HepG2 (cell line): ENCODE measurements around the gene SNF8. TPM values are rescaled to one million over a fixed set of nuclear protein-coding genes. Genes with fewer than 3 reads are reported as not detected.

ENCODE experiments used
- ARNT ChIP-seq: fragments of 450-650 bp; IDR thresholded peaks from 2 replicates; pipeline ENCODE4 v1.6.1; 2017
- ATF1 ChIP-seq: IDR thresholded peaks from 2 replicates; pipeline ENCODE4 v1.6.1; 2016; ENCODE audit warnings: mild to moderate bottlenecking, control low read depth
- BRCA1 ChIP-seq: sonication (generic); formaldehyde crosslinking; IDR thresholded peaks from 2 replicates; pipeline ENCODE4 v1.4.0; 2020; ENCODE audit warnings: missing genetic modification reagents
- CTCF ChIP-seq: sonication (generic); formaldehyde crosslinking; IDR thresholded peaks from 2 replicates; pipeline ENCODE4 v1.5.0; 2020; ENCODE audit warnings: mild to moderate bottlenecking, missing genetic modification reagents, moderate library complexity
- EED ChIP-seq: sonication (generic); formaldehyde crosslinking; IDR thresholded peaks from 2 replicates; pipeline ENCODE4 v1.5.0; 2020; ENCODE audit warnings: mild to moderate bottlenecking, missing genetic modification reagents
- GFI1 ChIP-seq: sonication (generic); formaldehyde crosslinking; IDR thresholded peaks from 2 replicates; pipeline ENCODE4 v1.5.0; 2020; ENCODE audit warnings: missing genetic modification reagents, mild to moderate bottlenecking, borderline replicate concordance
- KDM3A ChIP-seq: IDR thresholded peaks from 2 replicates; pipeline ENCODE4 v1.6.1; 2018; ENCODE audit warnings: low read depth, missing compliant biosample characterization
- MXD4 ChIP-seq: IDR thresholded peaks from 2 replicates; pipeline ENCODE4 v1.6.1; 2016; ENCODE audit warnings: mild to moderate bottlenecking, missing biosample characterization, missing genetic modification reagents
- MYPOP ChIP-seq: sonication (generic); formaldehyde crosslinking; IDR thresholded peaks from 2 replicates; pipeline ENCODE4 v1.8.1; 2023; ENCODE audit warnings: mild to moderate bottlenecking, moderate library complexity, missing genetic modification reagents
- NFRKB ChIP-seq: fragments of 450-650 bp; IDR thresholded peaks from 2 replicates; pipeline ENCODE4 v1.6.1; 2017
- RBM22 ChIP-seq: fragments of 200-400 bp; formaldehyde crosslinking; optimal IDR thresholded peaks from 2 replicates; pipeline ENCODE3; 2017; ENCODE audit warnings: mild to moderate bottlenecking, low read length, moderate library complexity
- WIZ ChIP-seq: sonication (generic); formaldehyde crosslinking; IDR thresholded peaks from 2 replicates; pipeline ENCODE4 v1.5.1; 2020; ENCODE audit warnings: mild to moderate bottlenecking, missing genetic modification reagents
- ZFY ChIP-seq: sonication (generic); formaldehyde crosslinking; IDR thresholded peaks from 2 replicates; pipeline ENCODE4 v1.4.0; 2020; ENCODE audit warnings: missing genetic modification reagents
- ZNF17 ChIP-seq: sonication (generic); formaldehyde crosslinking; IDR thresholded peaks from 2 replicates; pipeline ENCODE4 v1.5.0; 2020; ENCODE audit warnings: mild to moderate bottlenecking, missing genetic modification reagents
- ZNF205 ChIP-seq: IDR thresholded peaks from 2 replicates; pipeline ENCODE4 v1.6.1; 2018; ENCODE audit warnings: missing biosample characterization, missing genetic modification reagents
- ZNF589 ChIP-seq: sonication (generic); formaldehyde crosslinking; conservative IDR thresholded peaks from 2 replicates; pipeline ENCODE4 v1.8.0; 2022; ENCODE audit warnings: mild to moderate bottlenecking, moderate library complexity, missing genetic modification reagents
- ZNF879 ChIP-seq: sonication (generic); formaldehyde crosslinking; IDR thresholded peaks from 2 replicates; pipeline ENCODE4 v1.8.1; 2023; ENCODE audit warnings: missing genetic modification reagents
- polyA plus RNA-seq, 8 experiments: library from polyadenylated mRNA; depleted of rRNA in 3 of 8; stranded (reverse) in 7 of 8; unstranded in 1 of 8; fragments of >200 nt; fragmentation: Illumina TruSeq in 4 of 8; extraction: Trizol in 4 of 8; gene quantifications; 2 replicates each; pipeline versions ENCODE4 v1.2.1 to v1.2.3, GENCODE V29; 2011 to 2016; ENCODE audit warnings: low read depth in 4 of 8, missing spikeins in 1 of 8, mixed read lengths in 1 of 8; ENCODE audit not compliant: insufficient read depth in 1 of 8
- total RNA-seq, 5 experiments: library from RNA; depleted of rRNA; stranded (reverse); fragments of >200 nt; fragmentation: Illumina TruSeq; extraction: Trizol; gene quantifications; 2 replicates each; pipeline ENCODE4 v1.2.3, GENCODE V29; 2016; ENCODE audit warnings: low read depth in 1 of 5
- TF ChIP-seq, protein P1 (sequence below): sonication (generic); formaldehyde crosslinking; IDR thresholded peaks from 2 replicates; pipeline ENCODE4 v1.8.1; 2022; ENCODE audit warnings: mild to moderate bottlenecking, missing genetic modification reagents

Gene SNF8
- total and polyA plus RNA-seq, 2 of the 13 experiments (the other 11 are each of a cell fraction or from before 2014, with no cell fraction given): 114 to 153 TPM

- TF ChIP-seq RBM22 (peak; percentile 87), EED (CRISPR knock-in tag) (no peak), ZFY (CRISPR knock-in tag) (peak; percentile 53), ZNF879 (no peak), ATF1 (CRISPR knock-in tag) (no peak), WIZ (CRISPR knock-in tag) (no peak), ARNT (no peak), MYPOP (CRISPR knock-in tag) (no peak), ZNF205 (CRISPR knock-in tag) (no peak), CTCF (CRISPR knock-in tag) (no peak), BRCA1 (0 out of 2 replicates have a peak, but pooled peaks have one; percentile 68), ZNF17 (CRISPR knock-in tag) (no peak), GFI1 (peak; percentile 47; the same call in 1 of the 2 replicates), NFRKB (no peak), MXD4 (no peak), KDM3A (CRISPR knock-in tag) (no peak), ZNF589 (CRISPR knock-in tag) (no peak)
- TF ChIP-seq, protein P1, sequence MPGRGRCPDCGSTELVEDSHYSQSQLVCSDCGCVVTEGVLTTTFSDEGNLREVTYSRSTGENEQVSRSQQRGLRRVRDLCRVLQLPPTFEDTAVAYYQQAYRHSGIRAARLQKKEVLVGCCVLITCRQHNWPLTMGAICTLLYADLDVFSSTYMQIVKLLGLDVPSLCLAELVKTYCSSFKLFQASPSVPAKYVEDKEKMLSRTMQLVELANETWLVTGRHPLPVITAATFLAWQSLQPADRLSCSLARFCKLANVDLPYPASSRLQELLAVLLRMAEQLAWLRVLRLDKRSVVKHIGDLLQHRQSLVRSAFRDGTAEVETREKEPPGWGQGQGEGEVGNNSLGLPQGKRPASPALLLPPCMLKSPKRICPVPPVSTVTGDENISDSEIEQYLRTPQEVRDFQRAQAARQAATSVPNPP (CRISPR knock-in tag): no peak; the same call in 1 of the 2 replicates
Observed at GRCh38 chr17:48930435-48930873, 14.2 kb downstream of the SNF8 start (continued).
